Thoracic aorta (tissue), 2 donors: ENCODE data around the gene FRG2C. TPM values are rescaled to one million over a fixed set of nuclear protein-coding genes. Genes with fewer than 3 reads are reported as not detected.
"Not testable (repeated sequence)": the region's sequence is repeated elsewhere in the genome, so short reads cannot be mapped to it uniquely, and the experiment has no call there.

Experiments used
- ATAC-seq: fragments of 150-250 bp; one replicate; pipeline ENCODE4 v1.8.0; 2017; ENCODE audit warnings: low read depth; ENCODE audit not compliant: insufficient number of reproducible peaks, low FRiP score
- DNase-seq: peaks from one replicate; pipeline ENCODE4 v3.0.0-alpha.2; 2020; ENCODE audit warnings: low spot score
- H3K27ac ChIP-seq, 2 donors: fragments of 200-600 bp; sonication (generic); 1 replicate in 1 of 2; 2 replicates in 1 of 2; pipeline ENCODE4 v1.5.1; 2016; ENCODE audit warnings: mild to moderate bottlenecking in 2 of 2, moderate library complexity in 2 of 2
- H3K27me3 ChIP-seq: fragments of 200-600 bp; sonication (generic); replicated peaks from 2 replicates; pipeline ENCODE4 v1.6.0; 2016; ENCODE audit warnings: mild to moderate bottlenecking; ENCODE audit not compliant: insufficient read depth
- H3K36me3 ChIP-seq: fragments of 200-600 bp; sonication (generic); one replicate; pipeline ENCODE4 v1.5.1; 2016
- H3K4me1 ChIP-seq, 2 donors: fragments of 200-600 bp; sonication (generic); 1 replicate in 1 of 2; 2 replicates in 1 of 2; pipeline versions ENCODE4 v1.5.1 to v1.6.0; 2016; ENCODE audit warnings: low read depth in 2 of 2, mild to moderate bottlenecking in 1 of 2; ENCODE audit not compliant: control insufficient read depth in 1 of 2
- H3K4me3 ChIP-seq: fragments of 200-600 bp; sonication (generic); 2 replicates; pipeline ENCODE4 v1.5.1; 2016; ENCODE audit warnings: mild to moderate bottlenecking
- H3K9me3 ChIP-seq: fragments of 200-600 bp; sonication (generic); 2 replicates; pipeline ENCODE4 v1.5.1; 2016
- total RNA-seq, 2 donors: library from RNA; depleted of rRNA; stranded (reverse); fragments of >200 nt; gene quantifications; one replicate each; pipeline versions ENCODE4 v1.1.0 to v1.2.3, GENCODE V29; 2016
- TF ChIP-seq, protein P1 (sequence below): fragments of 200-600 bp; sonication (generic); IDR thresholded peaks from one replicate; pipeline ENCODE4 v1.5.1; 2019; ENCODE audit warnings: antibody characterized with exemption

Gene FRG2C
- total RNA-seq: not detected

- H3K9me3 ChIP-seq, H3K27me3 ChIP-seq, H3K36me3 ChIP-seq, H3K4me1 ChIP-seq, ATAC-seq, H3K4me3 ChIP-seq, DNase-seq, H3K27ac ChIP-seq: not testable (repeated sequence)
Measured at GRCh38 chr3:75664028-75664427, at the start of gene FRG2C. Gene FRG2C, plus strand, starts transcription at chr3:75664328. Its CDS starts 52 bp downstream, at chr3:75664380.

- H3K4me1 ChIP-seq, H3K27me3 ChIP-seq, H3K36me3 ChIP-seq, H3K9me3 ChIP-seq, ATAC-seq: not testable (repeated sequence)
- Histone ChIP-seq H3K4me3 (peak overlapping the region; percentile 68), H3K27ac (peak overlapping the region in 1 of 2 donors; percentile 38)
- peak; percentile 26 for DNase-seq
Measured at GRCh38 chr3:75618666-75619305, 45.3 kb upstream of the FRG2C start.

DNA sequence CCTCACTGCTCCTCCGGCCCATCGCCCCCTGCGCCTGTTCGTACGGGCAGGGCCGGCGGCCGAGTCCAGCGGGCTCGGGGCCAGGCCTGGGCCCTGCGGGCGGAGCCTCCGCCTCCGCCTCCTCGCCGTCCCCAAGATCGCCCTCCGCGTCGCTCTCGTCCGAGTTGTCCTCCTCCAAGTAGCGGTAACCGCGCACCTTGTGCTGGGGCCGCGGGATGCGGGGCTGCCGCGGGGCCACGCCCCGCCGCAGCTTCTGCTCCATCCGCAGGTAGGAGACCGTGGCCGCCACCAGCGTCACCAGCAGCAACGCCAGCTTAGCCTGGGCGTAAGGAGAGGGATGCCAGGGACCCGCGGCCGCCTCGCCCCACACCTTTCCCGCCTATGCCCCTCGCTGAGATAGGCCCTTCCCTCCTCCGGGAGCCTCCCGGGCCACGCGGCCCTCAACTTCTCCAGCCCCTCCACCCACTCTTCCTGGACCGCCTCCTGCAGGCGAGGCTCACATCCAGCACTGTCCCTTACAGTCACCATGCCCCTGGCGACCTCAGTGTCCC, 44.6 kb upstream of the FRG2C start:
- peak overlapping the region in 1 of 2 donors; percentile 38 for H3K27ac ChIP-seq
- peak overlapping the region; percentile 68 for H3K4me3 ChIP-seq
- H3K9me3 ChIP-seq, DNase-seq, H3K27me3 ChIP-seq, ATAC-seq, H3K4me1 ChIP-seq, H3K36me3 ChIP-seq: not testable (repeated sequence)

DNA sequence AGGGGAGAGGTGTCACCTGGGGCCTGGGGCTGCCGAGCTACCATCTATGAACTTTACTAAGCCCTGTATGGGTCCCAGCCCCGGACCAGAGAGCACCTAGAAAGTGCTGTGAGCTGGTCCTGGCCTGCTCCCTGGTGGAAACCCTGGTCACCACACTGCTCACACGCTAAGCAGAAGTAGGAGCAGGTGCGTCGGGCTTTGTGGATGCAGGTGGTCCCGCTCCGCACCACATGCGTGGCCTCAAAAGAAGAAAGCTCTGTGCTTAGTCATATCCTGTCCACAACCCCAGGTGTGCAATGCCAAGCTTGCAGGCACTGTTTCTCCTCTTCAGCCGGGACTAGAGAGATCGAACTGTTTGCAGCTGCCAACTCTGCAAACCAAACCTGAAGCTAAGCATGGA, 42.4 kb upstream of the FRG2C start:
- ATAC-seq, H3K27ac ChIP-seq, H3K4me1 ChIP-seq, DNase-seq, H3K4me3 ChIP-seq, H3K9me3 ChIP-seq, H3K27me3 ChIP-seq, H3K36me3 ChIP-seq: not testable (repeated sequence)

- not testable (repeated sequence) for H3K27me3 ChIP-seq, ATAC-seq, H3K9me3 ChIP-seq, H3K4me3 ChIP-seq, H3K27ac ChIP-seq, H3K4me1 ChIP-seq, DNase-seq, H3K36me3 ChIP-seq
Measured at GRCh38 chr3:75623656-75624055, 40.5 kb upstream of the FRG2C start.

DNA sequence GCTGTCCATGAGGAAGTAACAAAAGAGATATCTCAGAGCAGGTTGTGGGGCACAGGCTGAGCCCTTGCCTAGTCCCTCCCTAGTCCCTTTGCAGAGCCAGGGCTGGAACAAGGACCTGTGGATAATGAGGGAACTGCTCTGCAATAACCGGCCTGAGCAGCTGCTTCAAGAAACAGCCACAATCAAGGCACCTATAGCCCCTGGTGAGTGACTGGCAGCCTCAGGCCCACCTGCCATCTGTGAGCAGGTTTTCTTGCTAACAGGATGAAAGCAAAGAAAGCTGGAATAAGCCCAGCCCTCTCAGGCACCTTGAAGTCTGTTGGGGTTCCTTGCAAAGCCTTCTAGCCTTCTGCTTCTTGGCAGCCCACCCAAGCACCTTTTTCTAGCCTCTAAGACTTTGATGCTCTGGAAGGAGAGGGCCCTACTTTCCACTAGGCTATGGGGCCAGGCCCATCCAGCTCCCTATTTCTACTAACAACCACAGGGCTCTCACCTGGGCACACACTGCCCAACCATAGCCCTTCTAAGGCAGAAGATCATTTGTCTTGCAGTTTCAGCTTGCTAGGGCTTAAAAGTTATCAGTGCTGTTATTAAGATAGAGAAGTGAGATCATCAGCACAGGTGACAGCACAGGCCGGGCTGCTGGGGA, 33.1 kb upstream of the FRG2C start:
- H3K27me3 ChIP-seq, H3K9me3 ChIP-seq, H3K36me3 ChIP-seq, DNase-seq, ATAC-seq, H3K4me3 ChIP-seq, H3K4me1 ChIP-seq, H3K27ac ChIP-seq: not testable (repeated sequence)

DNA sequence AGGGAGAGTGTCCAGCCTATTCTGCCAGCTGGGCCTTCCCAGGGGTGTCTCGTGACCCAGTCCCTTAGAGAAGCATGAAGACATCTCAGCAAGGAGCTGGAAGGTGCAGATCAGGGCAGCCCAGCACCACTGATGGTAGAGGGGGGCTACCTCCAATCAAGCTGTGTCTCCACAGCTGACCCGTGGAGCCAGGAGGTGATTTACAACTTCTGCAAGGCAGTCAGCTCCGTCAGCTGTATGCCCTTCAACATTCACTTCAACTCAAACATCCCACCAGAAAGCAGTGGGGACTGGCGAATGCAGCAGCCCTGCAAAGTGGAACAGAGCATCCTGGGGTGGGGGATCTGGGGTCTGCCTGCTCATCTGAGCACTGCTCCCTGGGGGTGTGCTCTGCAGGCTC, 32.6 kb upstream of the FRG2C start:
- DNase-seq (no peak), ATAC-seq (no peak)
- H3K9me3 ChIP-seq: no peaks in the 10 kb centered on the region
- H3K27me3 ChIP-seq: no peaks in the 10 kb centered on the region
- no peak overlapping the region for H3K27ac ChIP-seq
- TF ChIP-seq, protein P1, sequence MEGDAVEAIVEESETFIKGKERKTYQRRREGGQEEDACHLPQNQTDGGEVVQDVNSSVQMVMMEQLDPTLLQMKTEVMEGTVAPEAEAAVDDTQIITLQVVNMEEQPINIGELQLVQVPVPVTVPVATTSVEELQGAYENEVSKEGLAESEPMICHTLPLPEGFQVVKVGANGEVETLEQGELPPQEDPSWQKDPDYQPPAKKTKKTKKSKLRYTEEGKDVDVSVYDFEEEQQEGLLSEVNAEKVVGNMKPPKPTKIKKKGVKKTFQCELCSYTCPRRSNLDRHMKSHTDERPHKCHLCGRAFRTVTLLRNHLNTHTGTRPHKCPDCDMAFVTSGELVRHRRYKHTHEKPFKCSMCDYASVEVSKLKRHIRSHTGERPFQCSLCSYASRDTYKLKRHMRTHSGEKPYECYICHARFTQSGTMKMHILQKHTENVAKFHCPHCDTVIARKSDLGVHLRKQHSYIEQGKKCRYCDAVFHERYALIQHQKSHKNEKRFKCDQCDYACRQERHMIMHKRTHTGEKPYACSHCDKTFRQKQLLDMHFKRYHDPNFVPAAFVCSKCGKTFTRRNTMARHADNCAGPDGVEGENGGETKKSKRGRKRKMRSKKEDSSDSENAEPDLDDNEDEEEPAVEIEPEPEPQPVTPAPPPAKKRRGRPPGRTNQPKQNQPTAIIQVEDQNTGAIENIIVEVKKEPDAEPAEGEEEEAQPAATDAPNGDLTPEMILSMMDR: no peak
- H3K4me1 ChIP-seq: no peaks in the 10 kb centered on the region
- H3K36me3 ChIP-seq: no peaks in the 10 kb centered on the region
- no peak overlapping the region for H3K4me3 ChIP-seq

- H3K27me3 ChIP-seq, ATAC-seq, H3K27ac ChIP-seq, DNase-seq, H3K9me3 ChIP-seq, H3K4me3 ChIP-seq, H3K36me3 ChIP-seq, H3K4me1 ChIP-seq: not testable (repeated sequence)
Measured at GRCh38 chr3:75638947-75639346, 25.2 kb upstream of the FRG2C start.
